ENCODE results near the gene BEX1.
"Not testable (repeated sequence)": the region's sequence is repeated elsewhere in the genome, so short reads cannot be mapped to it uniquely, and the experiment has no call there.

The BEX1 gene

DNA sequence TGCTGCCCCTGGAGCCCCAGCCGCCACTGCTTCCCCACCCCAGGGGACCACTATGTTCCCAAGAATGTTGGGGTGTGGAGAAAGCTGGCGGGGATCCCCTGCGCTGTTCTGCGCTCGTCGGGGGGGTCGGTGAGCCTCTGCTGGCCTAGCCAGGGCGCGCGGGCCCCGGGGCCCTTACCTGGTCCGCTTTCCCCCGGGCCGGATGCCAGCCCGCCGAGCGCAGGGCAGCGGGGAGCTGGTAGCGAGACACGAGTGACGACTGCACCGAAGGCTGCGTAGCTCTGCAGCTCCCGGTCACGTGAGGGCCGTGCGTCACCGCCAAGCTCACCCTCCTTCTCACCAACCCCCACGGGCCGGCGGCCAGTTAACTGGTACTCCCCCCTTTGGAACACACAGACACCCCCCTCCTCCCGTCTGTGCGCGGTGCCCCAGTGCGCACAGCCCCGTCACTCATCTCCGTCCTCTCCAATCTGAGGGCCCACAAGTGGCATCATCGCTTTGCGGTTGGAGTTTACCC lies at the start of gene BEX1:
Gene BEX1, minus strand, starts transcription at position 254 of the 517 bp plus-strand sequence. CDS start 897 bp downstream, outside the sequence.
- DNase-seq: peak; percentile 10

DNA sequence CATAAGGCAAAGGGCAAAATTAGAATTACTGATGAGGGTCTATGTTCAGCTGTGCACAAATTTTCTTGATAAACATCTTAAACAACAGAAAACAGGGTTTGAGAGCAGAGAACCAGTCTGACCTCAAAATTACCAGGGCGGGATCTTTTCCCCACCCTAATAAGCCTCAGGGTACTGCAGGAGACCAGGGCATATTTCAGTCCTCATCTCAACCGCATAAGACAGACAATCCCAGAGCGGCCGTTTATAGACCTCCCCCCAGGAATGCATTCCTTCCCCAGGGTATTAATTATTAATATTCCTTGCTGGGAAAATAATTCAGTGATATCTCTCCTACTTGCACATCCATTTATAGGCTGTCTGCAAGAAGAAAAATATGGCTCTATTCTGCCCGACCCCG lies 45.5 kb upstream of the BEX1 start:
- not testable (repeated sequence) for DNase-seq

DNA sequence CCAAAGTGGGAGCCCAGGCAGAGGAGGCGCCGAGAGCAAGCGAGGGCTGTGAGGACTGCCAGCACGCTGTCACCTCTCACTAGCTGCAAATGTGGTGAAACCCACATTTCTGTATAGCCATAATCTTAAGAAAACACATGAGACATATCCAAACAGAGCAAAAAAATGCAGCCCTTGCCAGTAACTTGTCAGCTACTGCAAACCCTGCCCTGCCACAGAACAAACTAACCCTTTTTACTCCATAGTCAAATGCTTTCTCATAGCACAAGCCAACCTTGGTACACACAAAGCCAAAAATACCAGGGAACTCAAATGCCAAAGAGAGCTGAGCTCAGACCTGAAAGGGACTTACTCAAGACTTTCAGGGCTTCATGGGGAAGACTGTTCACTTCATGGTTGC lies 43.9 kb upstream of the BEX1 start:
- DNase-seq: no peak

DNA sequence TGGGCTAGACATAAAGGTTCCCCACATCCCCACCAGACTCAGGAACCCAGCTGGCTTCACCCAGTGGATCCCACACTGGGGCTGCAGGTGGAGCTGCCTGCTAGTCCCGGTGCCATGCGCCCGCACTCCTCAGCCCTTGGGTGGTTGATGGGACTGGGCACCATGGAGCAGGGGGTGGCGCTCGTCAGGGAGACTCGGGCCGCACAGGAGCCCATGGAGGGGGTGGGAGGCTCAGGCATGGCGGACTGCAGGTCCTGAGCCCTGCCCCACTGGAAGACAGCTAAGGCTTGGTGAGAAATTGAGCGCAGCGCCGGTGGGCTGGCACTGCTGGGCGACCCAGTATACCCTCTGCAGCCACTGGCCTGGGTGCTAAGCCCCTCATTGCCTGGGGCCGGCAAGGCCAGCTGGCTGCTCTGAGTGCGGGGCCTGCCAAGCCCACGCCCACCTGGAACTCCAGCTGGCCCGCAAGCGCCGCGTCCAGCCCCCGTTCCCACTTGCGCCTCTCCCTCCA lies 43.3 kb upstream of the BEX1 start:
- not testable (repeated sequence) for DNase-seq

DNA sequence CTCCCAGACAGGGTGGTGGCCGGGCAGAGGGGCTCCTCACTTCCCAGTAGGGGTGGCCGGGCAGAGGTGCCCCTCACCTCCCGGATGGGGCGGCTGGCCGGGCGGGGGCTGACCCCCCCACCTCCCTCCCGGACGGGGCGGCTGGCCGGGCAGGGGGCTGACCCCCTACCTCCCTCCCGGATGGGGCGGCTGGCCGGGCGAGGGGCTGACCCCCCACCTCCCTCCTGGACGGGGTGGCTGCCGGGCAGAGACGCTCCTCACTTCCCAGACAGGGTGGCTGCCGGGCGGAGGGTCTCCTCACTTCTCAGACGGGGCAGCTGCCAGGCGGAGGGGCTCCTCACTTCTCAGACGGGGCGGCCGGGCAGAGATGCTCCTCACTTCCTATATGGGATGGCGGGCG lies 40.4 kb upstream of the BEX1 start:
- not testable (repeated sequence) for DNase-seq

DNA sequence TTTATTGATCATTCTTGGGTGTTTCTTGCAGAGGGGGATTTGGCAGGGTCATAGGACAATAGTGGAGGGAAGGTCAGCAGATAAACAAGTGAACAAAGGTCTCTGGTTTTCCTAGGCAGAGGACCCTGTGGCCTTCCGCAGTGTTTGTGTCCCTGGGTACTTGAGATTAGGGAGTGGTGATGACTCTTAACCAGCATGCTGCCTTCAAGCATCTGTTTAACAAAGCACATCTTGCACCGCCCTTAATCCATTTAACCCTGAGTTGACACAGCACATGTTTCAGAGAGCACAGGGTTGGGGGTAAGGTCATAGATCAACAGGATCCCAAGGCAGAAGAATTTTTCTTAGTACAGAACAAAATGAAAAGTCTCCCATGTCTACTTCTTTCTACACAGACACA lies 39.9 kb upstream of the BEX1 start:
- DNase-seq: not testable (repeated sequence)

DNA sequence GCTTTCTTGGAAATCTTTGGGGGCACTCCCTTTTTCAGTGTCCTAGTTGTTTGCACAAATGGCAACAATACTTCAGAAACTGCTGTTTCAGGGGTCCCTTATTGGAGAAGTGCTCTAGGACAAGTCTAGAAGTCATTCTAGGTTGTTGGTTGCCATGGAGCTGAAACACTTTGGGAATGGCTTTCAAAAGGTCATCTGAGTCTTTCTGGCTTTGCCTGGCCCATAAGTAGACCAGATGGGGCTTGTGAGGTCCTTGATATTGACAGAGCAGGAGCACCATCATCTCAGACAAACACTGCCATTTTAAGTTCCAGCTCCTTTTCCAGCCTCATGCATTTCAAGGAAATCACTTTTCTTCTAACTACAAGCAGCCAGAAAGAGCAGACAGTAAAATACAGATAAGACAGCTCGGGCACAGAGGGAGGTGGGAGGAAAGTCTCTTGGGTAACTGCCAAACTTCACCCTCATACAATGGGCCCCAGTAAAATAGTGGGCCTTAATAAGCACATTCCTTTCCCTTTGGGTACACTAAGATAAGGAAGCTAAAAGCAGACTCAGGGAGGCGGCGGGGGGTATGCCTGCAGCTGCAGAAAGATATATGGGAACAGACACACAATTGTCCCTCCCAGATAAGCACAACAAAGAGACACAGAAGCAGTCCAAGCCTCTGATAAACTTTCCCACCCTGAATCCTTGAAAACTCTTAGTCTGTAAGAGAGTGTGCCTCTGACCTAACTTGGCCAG lies 37.5 kb upstream of the BEX1 start:
- no peak for DNase-seq

DNA sequence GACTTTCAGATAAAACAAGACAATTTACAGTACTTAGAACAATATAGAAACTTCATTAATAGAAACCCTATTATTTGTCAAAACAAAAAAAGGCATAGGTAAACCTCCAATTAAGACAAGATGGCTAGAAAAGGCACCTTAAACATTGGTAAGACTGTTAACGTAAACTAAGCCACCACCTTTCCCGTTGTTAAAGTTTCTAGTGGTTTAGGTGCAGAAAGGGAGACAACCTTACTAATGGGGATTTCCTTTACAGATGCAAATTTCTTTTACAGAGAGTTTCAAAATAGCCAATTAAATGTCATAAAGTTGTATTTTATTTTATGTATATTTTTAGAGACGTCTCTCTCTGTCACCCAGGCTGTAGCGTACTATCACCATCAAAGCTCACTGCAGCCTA lies 36.5 kb upstream of the BEX1 start:
- no peak for DNase-seq

DNA sequence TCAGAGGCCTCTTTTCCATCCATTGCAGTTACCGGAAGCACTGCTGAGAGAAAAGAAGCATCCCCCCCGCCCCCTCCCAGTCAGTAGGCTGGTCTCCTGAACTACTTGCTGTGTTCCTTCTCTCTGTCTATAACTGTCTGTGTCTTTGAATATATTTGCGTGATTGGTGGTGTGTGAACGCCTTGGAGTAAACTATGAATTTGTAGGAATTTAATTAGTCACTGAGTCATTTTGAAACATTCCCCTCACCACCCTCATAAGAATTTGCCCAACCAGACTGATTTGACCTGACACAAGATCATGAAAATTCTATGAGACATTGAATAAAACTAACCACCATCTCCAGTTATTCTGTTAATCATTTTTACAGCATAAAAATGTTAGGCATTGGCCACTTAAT lies 35.7 kb upstream of the BEX1 start:
- no peak for DNase-seq

DNA sequence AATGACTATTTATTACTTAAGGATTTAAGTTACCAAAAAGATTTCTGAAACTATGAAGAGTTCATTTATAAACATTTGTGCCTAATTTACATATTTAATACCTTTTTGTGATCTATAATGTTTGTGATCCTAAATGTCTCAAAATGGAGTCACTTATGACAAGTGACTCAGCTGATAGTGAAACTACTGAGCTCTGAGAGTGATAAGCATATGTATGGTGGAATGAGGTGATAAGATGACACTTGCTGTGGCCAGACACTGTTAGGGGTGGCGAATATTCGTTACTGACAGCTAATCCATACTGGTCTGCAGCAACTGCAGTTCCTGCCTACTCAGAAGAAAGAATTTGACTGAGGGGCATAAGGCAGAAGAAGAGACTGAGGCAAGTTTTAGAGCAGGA lies 34.5 kb upstream of the BEX1 start:
- no peak for DNase-seq

DNA sequence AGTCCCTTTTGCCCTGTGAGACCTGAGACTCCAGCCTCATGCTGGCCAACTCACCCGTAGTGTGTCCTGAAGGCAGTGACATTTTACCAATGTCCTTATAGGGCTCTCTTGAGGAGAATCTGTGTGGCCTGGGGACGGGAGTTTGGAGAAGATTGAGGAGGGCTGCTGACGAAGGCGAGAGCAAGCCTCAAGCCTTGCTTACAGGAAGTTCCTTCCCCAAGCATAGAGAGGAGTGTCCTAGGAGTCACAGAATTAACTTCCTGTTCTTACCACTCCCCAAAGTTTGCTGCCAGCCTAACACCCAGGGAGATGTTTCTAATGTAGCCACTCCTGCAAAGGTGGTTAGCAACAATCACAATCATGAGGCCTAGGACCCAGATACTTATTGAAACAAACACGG lies 29.0 kb upstream of the BEX1 start, which contains the start of gene NXF3:
Gene NXF3, minus strand, starts transcription at position 202 of the 400 bp plus-strand sequence. Its CDS starts 120 bp downstream, at position 82.
- no peak for DNase-seq

DNA sequence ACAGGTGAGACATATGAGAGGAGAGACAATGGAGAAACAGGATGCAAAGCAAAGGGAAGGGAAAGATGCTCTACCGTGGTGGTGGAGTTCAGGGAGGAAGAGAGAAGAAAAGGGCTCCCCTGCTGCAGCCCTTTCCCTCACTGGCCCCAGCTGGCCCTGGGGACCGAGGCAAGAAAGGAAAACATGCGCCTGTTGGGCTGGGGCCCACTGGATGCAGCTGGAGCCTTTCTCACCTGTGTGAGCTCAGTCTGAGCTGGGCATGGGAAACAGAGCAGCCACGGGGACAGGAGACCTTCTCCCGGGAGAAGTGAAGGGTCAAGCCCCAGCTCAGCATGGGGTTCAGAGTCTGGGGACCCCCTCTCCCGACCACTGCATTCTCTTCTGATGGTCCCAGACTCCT lies 17.1 kb upstream of the BEX1 start:
- no peak for DNase-seq

DNA sequence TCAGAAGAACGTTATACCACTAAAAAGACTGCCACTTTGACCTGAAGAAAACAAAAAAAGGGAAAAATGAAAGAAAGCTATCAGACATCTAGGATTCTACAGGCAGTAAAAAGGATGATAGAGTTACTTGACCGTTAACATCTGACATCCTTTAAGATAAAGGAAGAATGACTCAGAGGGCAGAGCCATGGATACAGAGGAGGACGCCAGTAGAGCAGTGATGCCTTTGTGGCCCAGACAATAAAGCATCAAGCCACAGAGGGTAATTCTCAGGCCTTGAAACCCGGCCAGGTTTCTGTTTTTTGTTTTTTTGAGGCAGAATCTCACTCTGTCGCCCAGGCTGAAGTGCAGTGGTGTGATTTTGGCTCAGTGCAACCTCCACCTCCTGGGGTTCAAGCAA lies 9.5 kb upstream of the BEX1 start:
- no peak for DNase-seq

DNA sequence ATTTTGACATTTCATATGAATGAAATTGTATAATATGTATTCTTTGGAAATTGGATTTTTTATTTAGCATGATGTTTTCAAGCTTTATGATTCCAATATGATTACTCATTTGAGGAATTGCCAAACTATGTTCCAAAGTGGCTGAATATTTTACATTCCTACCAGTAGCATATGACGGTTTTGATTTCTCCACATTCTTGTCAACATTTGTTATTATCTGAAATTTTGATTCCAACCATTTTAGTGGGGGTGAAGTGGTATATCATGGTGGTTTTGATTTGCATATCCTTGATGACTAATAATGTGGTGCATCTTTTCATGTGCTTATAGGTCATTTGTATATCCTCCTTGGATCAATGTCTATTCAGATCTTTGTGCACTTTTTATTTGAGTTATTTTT lies 2.6 kb upstream of the BEX1 start:
- DNase-seq: no peak

DNA sequence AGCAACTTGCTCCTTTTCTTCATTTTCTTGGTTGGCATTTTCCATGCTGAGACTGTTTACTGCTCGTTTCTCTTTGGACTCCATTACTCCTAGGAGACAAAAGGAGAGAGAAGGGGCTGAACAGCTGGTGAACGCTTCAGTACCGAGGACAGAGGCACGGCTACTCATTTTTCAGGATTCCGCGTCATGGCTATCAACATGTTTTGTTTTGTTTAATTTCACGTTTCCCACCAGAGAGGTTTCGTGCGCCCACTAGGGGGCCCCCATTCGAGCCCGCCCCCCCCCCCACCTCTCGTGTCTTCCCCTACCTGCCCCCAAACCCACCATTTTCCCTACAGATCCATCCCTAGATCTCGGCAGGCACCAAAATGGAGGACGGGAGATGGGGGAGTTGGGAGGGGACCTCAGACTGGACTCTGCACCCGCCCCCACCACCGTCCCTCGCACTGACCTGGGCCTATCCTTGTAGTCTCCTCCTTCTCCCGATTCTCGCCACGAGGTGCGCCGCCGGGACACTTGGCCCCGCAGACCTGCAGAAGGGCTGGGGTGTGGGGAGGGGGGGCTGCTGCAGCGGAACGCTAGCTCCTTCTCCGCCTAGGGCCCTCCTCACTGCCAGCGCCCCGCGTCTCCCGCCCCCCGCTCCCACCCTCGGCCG lies 653 bp downstream of the BEX1 start:
- DNase-seq: no peak

DNA sequence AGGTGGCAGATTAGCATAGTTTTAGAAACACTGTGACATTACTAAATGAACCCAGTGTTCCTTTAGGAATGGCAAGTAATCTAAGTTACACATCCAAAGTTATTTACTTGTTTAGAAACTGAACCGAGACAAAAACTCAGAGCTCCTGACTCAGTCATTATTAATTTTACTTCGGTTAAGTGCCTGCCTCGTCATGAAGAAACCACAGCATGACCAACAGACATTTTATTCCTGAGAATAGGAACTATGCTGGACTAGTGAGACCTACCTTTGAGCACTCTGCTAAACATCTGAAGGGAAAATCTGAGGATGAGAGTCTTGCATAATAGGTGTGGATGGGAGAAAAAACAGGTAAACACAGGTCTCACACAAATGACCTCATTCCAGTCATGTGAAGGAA lies 2.5 kb downstream of the BEX1 start:
- DNase-seq: no peak

DNA sequence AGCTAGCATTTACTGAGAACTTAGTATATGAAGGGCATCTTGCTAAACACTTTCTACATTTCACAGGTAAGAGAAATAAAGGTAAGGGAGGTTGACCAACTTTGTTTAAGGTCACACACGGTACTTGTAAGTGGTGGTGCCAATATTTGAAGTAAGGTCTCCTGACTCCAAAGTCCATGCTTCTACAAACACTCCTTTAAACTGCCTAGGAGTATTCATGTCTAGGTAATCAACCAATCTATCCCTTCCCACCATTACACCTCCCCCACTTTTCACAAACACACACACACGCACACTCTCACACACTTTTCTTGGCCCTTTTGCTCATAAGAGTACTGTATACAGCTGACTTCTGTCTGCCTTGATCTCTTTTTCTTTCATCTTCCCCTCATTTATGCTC lies 7.1 kb downstream of the BEX1 start:
- no peak for DNase-seq

DNA sequence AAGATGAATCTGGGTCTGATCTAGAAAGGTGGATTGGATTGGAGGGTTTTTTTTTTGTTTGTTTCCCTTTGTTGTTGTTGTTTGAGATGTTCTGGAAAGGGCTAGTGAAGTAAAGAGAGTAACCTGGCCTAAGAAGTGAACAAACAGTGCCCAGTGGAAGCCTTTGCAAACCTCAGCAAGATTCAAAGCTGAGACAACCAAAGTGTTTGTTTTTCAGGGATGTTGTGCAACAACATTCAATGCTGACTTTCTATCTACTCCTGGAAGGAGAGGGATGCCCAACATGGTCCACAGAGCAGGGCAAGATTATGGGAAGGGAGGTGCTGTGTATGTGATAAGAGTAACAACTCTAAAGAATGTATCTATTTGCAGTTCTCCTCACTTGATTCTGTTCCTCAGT lies 11.3 kb downstream of the BEX1 start:
- no peak for DNase-seq

DNA sequence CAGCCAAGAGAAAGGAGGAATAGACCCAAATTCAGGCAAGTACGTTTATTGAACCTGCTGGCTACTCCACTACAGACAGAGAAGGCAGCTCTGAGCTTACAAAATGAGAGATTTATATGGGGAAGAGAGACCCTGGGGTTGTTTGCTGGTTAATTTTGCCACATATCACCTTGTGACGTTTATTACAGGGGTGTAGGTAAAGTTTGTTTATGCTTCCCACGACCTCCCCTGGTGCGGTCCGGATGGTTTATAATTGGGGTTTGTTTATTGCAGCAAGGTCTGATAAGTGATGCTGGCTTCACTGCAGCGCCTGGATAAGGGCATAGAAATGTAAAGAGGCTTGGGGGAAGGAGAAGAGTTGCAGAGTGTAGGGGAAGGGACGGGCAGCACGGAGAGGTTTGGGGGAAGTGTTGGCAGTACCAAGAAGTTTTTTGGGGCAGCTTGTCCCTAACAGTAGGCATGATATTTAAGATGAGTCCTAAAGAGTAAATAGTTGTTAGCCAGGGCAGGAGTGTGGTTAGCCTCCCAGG lies 12.6 kb downstream of the BEX1 start:
- DNase-seq: no peak

DNA sequence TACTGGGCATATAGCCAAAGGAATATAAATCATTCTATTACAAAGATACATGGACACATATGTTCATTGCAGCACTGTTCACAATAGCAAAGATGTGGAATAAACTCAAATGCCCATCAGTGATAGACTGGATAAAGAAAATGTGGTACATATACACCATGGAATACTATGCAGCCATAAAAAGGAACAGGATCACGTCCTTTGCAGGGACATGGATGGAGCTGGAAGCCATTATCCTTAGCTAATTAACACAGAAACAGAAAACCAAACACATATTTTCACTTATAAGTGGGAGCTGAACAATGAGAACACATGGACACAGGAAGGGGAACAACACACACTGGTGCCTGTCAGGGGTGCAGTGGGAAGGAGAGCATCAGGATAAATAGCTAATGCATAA lies 30.6 kb downstream of the BEX1 start:
- DNase-seq: not testable (repeated sequence)

DNA sequence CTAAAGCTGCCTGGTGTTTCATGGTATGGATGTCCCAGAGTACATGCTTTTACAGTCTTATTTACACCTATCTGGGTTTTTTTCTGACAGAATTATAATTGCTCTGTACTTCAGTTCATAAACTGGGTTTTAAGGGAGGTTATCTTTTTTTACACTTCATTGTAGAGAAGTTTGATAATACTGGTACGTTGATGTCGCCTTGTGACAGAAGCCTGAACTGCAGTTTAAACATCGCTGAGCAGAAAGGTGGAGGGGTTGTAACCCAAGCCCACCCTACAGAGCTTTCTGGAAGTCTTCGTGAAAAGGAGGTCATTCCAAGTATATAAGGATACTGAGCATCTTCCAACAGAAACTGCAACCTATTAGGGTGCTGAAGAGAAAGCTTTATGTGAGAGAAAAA lies 46.4 kb downstream of the BEX1 start:
- no peak for DNase-seq

DNA sequence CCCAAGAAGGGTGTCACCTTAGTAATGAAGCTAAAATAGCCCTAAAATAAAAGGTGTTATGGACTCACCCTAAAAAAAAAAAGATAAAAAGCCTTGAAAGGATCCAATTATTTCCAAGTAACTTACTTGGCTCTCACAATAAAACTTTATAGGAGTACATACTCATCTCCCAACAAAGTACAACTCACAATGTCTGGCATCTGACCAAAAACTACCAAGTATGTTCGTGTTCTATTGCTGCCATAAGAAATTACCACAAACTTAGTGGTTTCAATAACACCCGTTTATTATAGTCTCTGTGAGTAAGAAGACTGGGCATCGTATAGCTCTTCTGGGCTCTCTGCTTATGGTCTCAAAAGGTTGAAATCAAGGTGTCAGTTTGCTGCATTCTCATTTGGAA lies 51.0 kb downstream of the BEX1 start:
- DNase-seq: no peak
